Activated T-helper 9 cell treated with anti-CD3 and anti-CD28 coated beads, Interleukin-2, amount 50 U/mL, for 16 hours (primary cell): ENCODE data around the gene ZSCAN1.
"Not testable (repeated sequence)": the region's sequence is repeated elsewhere in the genome, so short reads cannot be mapped to it uniquely, and the experiment has no call there.

Experiments
- DNase-seq: peaks from one replicate; pipeline ENCODE4 v3.0.0-alpha.2; 2020; ENCODE audit warnings: low read depth

Gene ZSCAN1

GRCh38 chr19:58033741-58034476 is at the start of gene ZSCAN1:
ZSCAN1 (plus strand) TSS chr19:58034025; CDS start chr19:58037837, 3,812 bp downstream.
- DNase-seq = no peak

- no peak for DNase-seq
Measured at GRCh38 chr19:57992841-57993240, 41.0 kb upstream of the ZSCAN1 start.

- DNase-seq = no peak
Measured at GRCh38 chr19:58000677-58001076, 33.1 kb upstream of the ZSCAN1 start.

GRCh38 chr19:58001895-58002369 is 31.9 kb upstream of the ZSCAN1 start:
- no peak for DNase-seq

- DNase-seq = peak; percentile 78
Measured at GRCh38 chr19:58002384-58003173, 31.2 kb upstream of the ZSCAN1 start, which contains the start of gene ZNF606. ZNF606 (minus strand) TSS chr19:58002820; CDS start chr19:58001319, 1,501 bp downstream.

- no peak for DNase-seq
Measured at GRCh38 chr19:58003174-58003828, 30.5 kb upstream of the ZSCAN1 start.

GRCh38 chr19:58007285-58007684 is 26.5 kb upstream of the ZSCAN1 start:
- DNase-seq = no peak

- not testable (repeated sequence) for DNase-seq
Measured at GRCh38 chr19:58008877-58009276, 24.9 kb upstream of the ZSCAN1 start.

- DNase-seq = no peak
Measured at GRCh38 chr19:58009301-58009665, 24.5 kb upstream of the ZSCAN1 start.

GRCh38 chr19:58009666-58010301 is 24.0 kb upstream of the ZSCAN1 start:
- DNase-seq = peak; percentile 18

- DNase-seq = no peak
Measured at GRCh38 chr19:58010507-58010906, 23.3 kb upstream of the ZSCAN1 start.

- no peak for DNase-seq
Measured at GRCh38 chr19:58014141-58014540, 19.7 kb upstream of the ZSCAN1 start.

GRCh38 chr19:58020129-58020528 is 13.7 kb upstream of the ZSCAN1 start:
- DNase-seq = no peak

- DNase-seq = no peak
Measured at GRCh38 chr19:58021541-58022282, 12.1 kb upstream of the ZSCAN1 start.

GRCh38 chr19:58022283-58022660 is 11.6 kb upstream of the ZSCAN1 start:
- no peak for DNase-seq

GRCh38 chr19:58024661-58025060 is 9.2 kb upstream of the ZSCAN1 start:
- no peak for DNase-seq

- DNase-seq = no peak
Measured at GRCh38 chr19:58034477-58034793, 610 bp downstream of the ZSCAN1 start.

GRCh38 chr19:58035863-58036262 is 2.0 kb downstream of the ZSCAN1 start:
- DNase-seq = no peak

GRCh38 chr19:58037927-58038687 is 4.3 kb downstream of the ZSCAN1 start:
- no peak for DNase-seq

GRCh38 chr19:58038688-58039204 is 4.9 kb downstream of the ZSCAN1 start:
- no peak for DNase-seq
